Gastrocnemius medialis (tissue), 4 donors: ENCODE data around the gene ARID5B.

ENCODE experiments used
- POLR2A ChIP-seq, 2 donors: fragments of 450-650 bp; IDR thresholded peaks; one replicate each; pipeline ENCODE4 v1.6.1; 2017; ENCODE audit warnings: antibody characterized with exemption in 2 of 2, mild to moderate bottlenecking in 2 of 2, moderate library complexity in 2 of 2
- TF ChIP-seq, protein P1 (sequence below), 5 experiments: fragments of 450-650 bp in 3 of 5; fragments of 200-600 bp in 2 of 5; sonication (generic) in 2 of 5; IDR thresholded peaks in 4 of 5; conservative IDR thresholded peaks in 1 of 5; 1 replicate in 4 of 5; 2 replicates in 1 of 5; pipeline ENCODE4 v1.5.1; 2016 to 2019; ENCODE audit warnings: antibody characterized with exemption in 5 of 5, mild to moderate bottlenecking in 3 of 5, moderate library complexity in 3 of 5

DNA sequence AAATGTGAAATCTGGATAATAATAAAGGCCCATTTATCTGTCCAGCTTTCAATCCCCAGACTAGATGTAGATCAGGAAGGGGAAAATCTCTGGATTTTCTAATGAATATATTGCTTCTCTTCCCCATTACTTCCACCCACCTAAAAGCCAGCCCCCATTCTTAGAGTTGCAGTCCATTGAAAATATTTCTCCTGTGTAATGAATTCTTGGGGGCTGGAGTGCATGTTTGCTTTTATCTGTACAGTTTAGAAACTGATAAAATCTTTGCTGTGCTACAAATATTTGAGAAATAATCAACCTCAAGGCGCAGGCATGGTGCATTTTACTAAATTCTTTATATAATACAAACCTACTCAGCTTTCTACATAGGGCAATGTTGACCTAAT is 180.8 kb downstream of the ARID5B start:
- TF ChIP-seq POLR2A (IDR thresholded peaks at IDR 0.05), result no peak
- TF ChIP-seq, protein P1, sequence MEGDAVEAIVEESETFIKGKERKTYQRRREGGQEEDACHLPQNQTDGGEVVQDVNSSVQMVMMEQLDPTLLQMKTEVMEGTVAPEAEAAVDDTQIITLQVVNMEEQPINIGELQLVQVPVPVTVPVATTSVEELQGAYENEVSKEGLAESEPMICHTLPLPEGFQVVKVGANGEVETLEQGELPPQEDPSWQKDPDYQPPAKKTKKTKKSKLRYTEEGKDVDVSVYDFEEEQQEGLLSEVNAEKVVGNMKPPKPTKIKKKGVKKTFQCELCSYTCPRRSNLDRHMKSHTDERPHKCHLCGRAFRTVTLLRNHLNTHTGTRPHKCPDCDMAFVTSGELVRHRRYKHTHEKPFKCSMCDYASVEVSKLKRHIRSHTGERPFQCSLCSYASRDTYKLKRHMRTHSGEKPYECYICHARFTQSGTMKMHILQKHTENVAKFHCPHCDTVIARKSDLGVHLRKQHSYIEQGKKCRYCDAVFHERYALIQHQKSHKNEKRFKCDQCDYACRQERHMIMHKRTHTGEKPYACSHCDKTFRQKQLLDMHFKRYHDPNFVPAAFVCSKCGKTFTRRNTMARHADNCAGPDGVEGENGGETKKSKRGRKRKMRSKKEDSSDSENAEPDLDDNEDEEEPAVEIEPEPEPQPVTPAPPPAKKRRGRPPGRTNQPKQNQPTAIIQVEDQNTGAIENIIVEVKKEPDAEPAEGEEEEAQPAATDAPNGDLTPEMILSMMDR (IDR thresholded peaks at IDR 0.05 in 4 of 5, conservative IDR thresholded peaks at IDR 0.05 in 1 of 5), result no peak
